OCI-LY3 (cell line): ENCODE results near the gene NCAPG2.
"Not testable (repeated sequence)": the region's sequence is repeated elsewhere in the genome, so short reads cannot be mapped to it uniquely, and the experiment has no call there.

Source experiments
- H2AFZ ChIP-seq: fragments of 200-600, 300-600 bp; shearing (Covaris generic); 2 replicates; pipeline ENCODE4 v1.6.0; 2014; ENCODE audit warnings: antibody characterized with exemption, low read depth, low read length
- H3K27ac ChIP-seq: fragments of 200-600, 300-600 bp; sonication (generic); 2 replicates; pipeline ENCODE4 v1.5.1; 2014; ENCODE audit warnings: mild to moderate bottlenecking, low read length, moderate library complexity, mixed read lengths
- H3K27me3 ChIP-seq: fragments of 200-600, 300-600 bp; sonication (generic); 2 replicates; pipeline ENCODE4 v1.6.1; 2014; ENCODE audit warnings: low read depth, low read length, mixed read lengths
- H3K36me3 ChIP-seq: fragments of 200-600, 300-600 bp; sonication (generic); replicated peaks from 2 replicates; pipeline ENCODE3; 2014; ENCODE audit warnings: low read depth, low read length, mixed read lengths
- H3K4me1 ChIP-seq: fragments of 300-600, 200-600 bp; sonication (generic); 2 replicates; pipeline ENCODE4 v1.6.1; 2014; ENCODE audit warnings: low read length, mixed read lengths
- H3K4me2 ChIP-seq: fragments of 200-600, 300-600 bp; sonication (generic); 2 replicates; pipeline ENCODE4 v1.6.1; 2014; ENCODE audit warnings: low read length, mixed read lengths
- H3K4me3 ChIP-seq: fragments of 300-600, 200-600 bp; sonication (generic); 2 replicates; pipeline ENCODE4 v1.5.1; 2014; ENCODE audit warnings: antibody characterized with exemption, mild to moderate bottlenecking, low read length, moderate library complexity
- H3K79me2 ChIP-seq: fragments of 300-600, 200-600 bp; shearing (Covaris generic); 2 replicates; pipeline ENCODE4 v1.6.1; 2014; ENCODE audit warnings: mild to moderate bottlenecking, low read length, mixed read lengths
- H3K9ac ChIP-seq: fragments of 300-600, 200-600 bp; shearing (Covaris generic); 2 replicates; pipeline ENCODE4 v1.6.0; 2014; ENCODE audit warnings: mild to moderate bottlenecking, low read length, moderate library complexity
- H3K9me3 ChIP-seq: fragments of 200-600, 300-600 bp; shearing (Covaris generic); 2 replicates; pipeline ENCODE4 v1.6.1; 2014; ENCODE audit warnings: low read length, mixed read lengths; ENCODE audit not compliant: insufficient read depth
- H4K20me1 ChIP-seq: fragments of 200-600, 300-600 bp; sonication (generic); 2 replicates; pipeline ENCODE4 v1.6.1; 2016; ENCODE audit warnings: low read length, mixed read lengths; ENCODE audit not compliant: insufficient read depth
- EZH2phosphoT487 ChIP-seq: fragments of 200-600 bp; shearing (Covaris generic); IDR thresholded peaks from 2 replicates; pipeline ENCODE4 v1.6.1; 2018; ENCODE audit warnings: antibody characterized with exemption, mixed run types, low read depth
- TF ChIP-seq, protein P1 (sequence below): fragments of 200-600, 300-600 bp; sonication (generic); IDR thresholded peaks from 2 replicates; pipeline ENCODE4 v1.5.1; 2014; ENCODE audit warnings: antibody characterized with exemption, low read length, low read depth

NCAPG2 gene

DNA sequence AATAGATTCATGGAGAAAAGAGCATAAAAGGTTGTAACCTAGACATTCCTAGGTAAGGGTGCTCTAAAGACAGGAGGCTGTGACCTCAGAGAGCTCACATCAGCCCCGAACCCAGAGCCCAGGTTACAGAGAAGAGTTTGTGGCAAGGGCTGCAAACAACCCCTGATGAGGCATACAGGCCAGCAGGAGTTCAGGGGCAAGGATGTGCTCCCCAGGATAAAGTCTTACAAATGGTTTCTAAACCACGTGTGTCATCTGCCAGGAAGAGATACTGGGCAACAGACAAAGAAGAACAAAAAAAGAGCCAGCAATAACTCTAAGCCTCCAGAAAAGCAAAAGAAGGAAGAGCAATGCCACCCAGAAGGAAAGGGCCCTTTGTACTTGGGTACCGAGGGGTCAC, 27.7 kb downstream of the NCAPG2 start:
- Histone ChIP-seq H2AFZ (no peak overlapping the region), H3K9me3 (no peaks in the 10 kb centered on the region), H3K4me2 (no peak overlapping the region), H3K27me3 (no peaks in the 10 kb centered on the region), H3K36me3 (peaks cover 58% of the 10 kb centered on the region), H3K27ac (no peak overlapping the region), H3K79me2 (peaks cover 3% of the 10 kb centered on the region; the same call in 1 of the 2 replicates), H3K4me1 (no peaks in the 10 kb centered on the region), H4K20me1 (no peaks in the 10 kb centered on the region), H3K4me3 (no peak overlapping the region), H3K9ac (no peak overlapping the region)
- TF ChIP-seq EZH2phosphoT487, result no peak
- TF ChIP-seq, protein P1, sequence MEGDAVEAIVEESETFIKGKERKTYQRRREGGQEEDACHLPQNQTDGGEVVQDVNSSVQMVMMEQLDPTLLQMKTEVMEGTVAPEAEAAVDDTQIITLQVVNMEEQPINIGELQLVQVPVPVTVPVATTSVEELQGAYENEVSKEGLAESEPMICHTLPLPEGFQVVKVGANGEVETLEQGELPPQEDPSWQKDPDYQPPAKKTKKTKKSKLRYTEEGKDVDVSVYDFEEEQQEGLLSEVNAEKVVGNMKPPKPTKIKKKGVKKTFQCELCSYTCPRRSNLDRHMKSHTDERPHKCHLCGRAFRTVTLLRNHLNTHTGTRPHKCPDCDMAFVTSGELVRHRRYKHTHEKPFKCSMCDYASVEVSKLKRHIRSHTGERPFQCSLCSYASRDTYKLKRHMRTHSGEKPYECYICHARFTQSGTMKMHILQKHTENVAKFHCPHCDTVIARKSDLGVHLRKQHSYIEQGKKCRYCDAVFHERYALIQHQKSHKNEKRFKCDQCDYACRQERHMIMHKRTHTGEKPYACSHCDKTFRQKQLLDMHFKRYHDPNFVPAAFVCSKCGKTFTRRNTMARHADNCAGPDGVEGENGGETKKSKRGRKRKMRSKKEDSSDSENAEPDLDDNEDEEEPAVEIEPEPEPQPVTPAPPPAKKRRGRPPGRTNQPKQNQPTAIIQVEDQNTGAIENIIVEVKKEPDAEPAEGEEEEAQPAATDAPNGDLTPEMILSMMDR, result no peak

DNA sequence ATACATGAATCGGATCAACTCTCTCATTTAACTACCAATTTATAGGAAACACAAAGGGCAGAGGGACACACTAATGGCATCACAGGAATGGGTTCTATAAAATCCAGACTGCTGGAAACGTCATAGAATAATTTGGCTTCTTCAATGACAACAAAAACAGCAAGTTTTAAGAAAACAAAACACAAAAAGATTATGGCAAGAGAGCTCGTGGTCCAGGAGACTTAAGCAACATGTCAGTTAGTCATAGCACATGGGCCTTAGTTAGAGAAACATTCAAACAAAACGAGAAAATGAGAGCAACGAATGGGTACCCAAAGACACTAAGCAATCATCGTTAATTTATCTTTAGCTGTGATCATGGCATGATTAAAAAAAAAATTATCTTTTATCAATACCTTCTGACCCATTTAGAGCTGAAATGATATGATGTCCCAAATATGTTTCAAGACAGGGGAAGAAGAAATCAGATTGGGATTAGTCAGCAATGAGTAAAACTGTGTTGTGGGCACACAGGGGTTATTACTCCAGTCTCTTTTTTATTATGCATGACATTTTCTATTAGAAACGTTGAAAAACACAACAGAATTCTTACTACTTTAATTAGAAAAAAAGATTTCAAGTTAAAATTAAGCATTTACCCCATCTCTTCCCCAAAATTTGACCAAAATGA, 28.3 kb downstream of the NCAPG2 start:
- no peak overlapping the region for H3K9ac ChIP-seq
- no peaks in the 10 kb centered on the region for H4K20me1 ChIP-seq
- no peak overlapping the region for H3K4me2 ChIP-seq
- H3K9me3 ChIP-seq, result no peaks in the 10 kb centered on the region
- H3K36me3 ChIP-seq, result peaks cover 60% of the 10 kb centered on the region
- H3K79me2 ChIP-seq, result peaks cover 3% of the 10 kb centered on the region; the same call in 1 of the 2 replicates
- H3K4me1 ChIP-seq, result no peaks in the 10 kb centered on the region
- H3K4me3 ChIP-seq, result no peak overlapping the region
- no peak overlapping the region for H3K27ac ChIP-seq
- H2AFZ ChIP-seq, result no peak overlapping the region
- H3K27me3 ChIP-seq, result no peaks in the 10 kb centered on the region
- TF ChIP-seq, protein P1, result no peak
- no peak for TF ChIP-seq EZH2phosphoT487

DNA sequence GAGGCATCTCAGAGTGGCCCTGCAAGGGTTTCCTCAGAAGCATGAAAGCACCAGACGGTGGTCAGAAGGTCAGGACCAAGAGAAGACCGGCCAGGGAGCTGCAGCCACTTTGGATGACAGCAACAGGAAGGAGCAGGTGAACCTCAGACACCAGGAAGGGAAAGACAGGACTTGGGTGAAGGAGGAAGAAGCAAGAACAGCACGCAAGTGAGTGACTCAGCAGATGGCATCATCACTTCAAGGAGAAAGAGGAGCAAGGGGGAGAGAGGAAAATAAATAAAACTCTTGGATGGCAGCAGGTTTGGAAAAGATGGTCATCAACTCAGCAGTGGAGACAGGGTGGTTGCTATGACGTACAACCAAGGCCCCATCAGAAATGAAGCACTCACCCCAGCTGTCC, 31.6 kb downstream of the NCAPG2 start:
- Histone ChIP-seq H3K4me2 (no peak overlapping the region), H3K27ac (no peak overlapping the region)

DNA sequence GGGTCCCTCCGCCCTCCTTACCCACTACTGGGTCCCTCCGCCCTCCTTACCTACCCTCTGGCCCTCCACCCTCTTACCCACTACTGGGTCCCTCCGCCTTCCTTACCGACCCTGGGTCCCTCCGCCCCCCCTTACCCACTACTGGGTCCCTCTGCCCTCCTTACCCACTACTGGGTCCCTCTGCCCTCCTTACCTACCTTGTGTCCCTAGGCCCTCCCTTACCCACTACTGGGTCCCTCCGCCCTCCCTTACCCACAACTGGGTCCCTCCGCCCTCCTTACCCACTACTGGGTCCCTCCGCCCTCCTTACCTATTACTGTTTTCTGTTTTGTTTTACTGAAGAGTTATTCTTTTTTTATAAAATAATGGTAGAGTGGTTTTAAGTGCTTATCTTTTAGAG, 36.5 kb downstream of the NCAPG2 start:
- not testable (repeated sequence) for H3K4me3 ChIP-seq, H3K9me3 ChIP-seq, H2AFZ ChIP-seq, H3K27me3 ChIP-seq, H3K4me2 ChIP-seq, H4K20me1 ChIP-seq, H3K9ac ChIP-seq, H3K79me2 ChIP-seq, H3K27ac ChIP-seq, H3K4me1 ChIP-seq
- H3K36me3 ChIP-seq, result peaks cover 29% of the 10 kb centered on the region

More for the DNA sequence above, 31.6 kb downstream of the NCAPG2 start:
- Histone ChIP-seq H3K36me3 (peaks cover 45% of the 10 kb centered on the region), H3K9ac (no peak overlapping the region), H2AFZ (no peak overlapping the region), H4K20me1 (no peaks in the 10 kb centered on the region), H3K4me3 (no peak overlapping the region), H3K79me2 (peaks cover 3% of the 10 kb centered on the region; the same call in 1 of the 2 replicates), H3K9me3 (no peaks in the 10 kb centered on the region), H3K27me3 (no peaks in the 10 kb centered on the region), H3K4me1 (no peaks in the 10 kb centered on the region)
- TF ChIP-seq, protein P1, result no peak
- no peak for TF ChIP-seq EZH2phosphoT487

DNA sequence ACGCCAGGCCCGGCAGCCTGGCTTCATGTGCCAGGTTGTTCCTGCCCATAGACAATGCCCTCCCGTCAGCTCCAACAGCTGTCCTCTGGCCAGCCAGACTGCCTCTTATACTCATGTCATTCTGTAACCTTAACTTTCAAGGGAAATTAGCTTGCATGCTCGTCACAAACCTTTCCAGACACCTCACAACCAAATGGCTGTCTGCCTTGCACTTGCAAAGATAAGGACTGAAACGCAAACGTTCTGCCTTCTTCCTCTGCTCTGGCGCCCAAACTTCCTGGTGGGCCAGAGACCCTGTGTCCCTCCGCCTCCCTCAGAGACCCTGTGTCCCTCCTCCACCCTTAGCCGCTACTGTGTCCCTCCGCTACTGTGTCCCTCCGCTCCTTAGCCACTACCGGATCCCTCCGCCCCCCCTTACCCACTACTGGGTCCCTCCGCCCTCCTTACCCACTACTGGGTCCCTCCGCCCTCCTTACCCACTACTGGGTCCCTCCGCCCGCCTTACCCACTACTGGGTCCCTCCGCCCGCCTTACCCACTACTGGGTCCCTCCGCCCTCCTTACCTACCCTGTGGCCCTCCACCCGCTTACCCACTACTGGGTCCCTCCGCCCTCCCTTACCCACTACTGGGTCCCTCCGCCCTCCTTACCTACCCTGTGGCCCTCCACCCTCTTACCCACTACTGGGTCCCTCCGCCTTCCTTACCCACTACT, 37.5 kb downstream of the NCAPG2 start:
- not testable (repeated sequence) for H3K9me3 ChIP-seq, H3K27ac ChIP-seq, H3K4me1 ChIP-seq, H3K4me2 ChIP-seq, H3K9ac ChIP-seq, H2AFZ ChIP-seq, H4K20me1 ChIP-seq, H3K27me3 ChIP-seq, H3K79me2 ChIP-seq, H3K4me3 ChIP-seq
- peaks cover 34% of the 10 kb centered on the region for H3K36me3 ChIP-seq
